Liver (tissue), 9 donors: Measurements from ENCODE around the gene GRAP. TPM values are rescaled to one million over a fixed set of nuclear protein-coding genes. Genes with fewer than 3 reads are reported as not detected.

Source experiments
- DNase-seq: peaks from one replicate; pipeline ENCODE4 v3.0.0-alpha.2; 2017; ENCODE audit warnings: low spot score
- H3K27ac ChIP-seq, 2 donors: one replicate each; pipeline ENCODE4 v1.7.0; 2013; ENCODE audit warnings: inconsistent platforms in 2 of 2, low read length in 2 of 2, control low read depth in 1 of 2, low read depth in 1 of 2, mild to moderate bottlenecking in 1 of 2
- H3K27me3 ChIP-seq, 4 donors: one replicate each; pipeline versions ENCODE4 v1.6.1 to v1.7.0; 2013; ENCODE audit warnings: low read length in 3 of 4, inconsistent platforms in 1 of 4, mild to moderate bottlenecking in 1 of 4, moderate library complexity in 1 of 4; ENCODE audit not compliant: control insufficient read depth in 4 of 4, insufficient read depth in 4 of 4
- H3K36me3 ChIP-seq, 4 donors: one replicate each; pipeline versions ENCODE4 v1.6.1 to v1.7.0; 2013; ENCODE audit warnings: low read length in 3 of 4, mild to moderate bottlenecking in 3 of 4, low read depth in 1 of 4, moderate library complexity in 1 of 4; ENCODE audit not compliant: control insufficient read depth in 4 of 4, insufficient read depth in 3 of 4
- H3K4me1 ChIP-seq, 4 donors: one replicate each; pipeline versions ENCODE4 v1.6.1 to v1.7.0; 2013; ENCODE audit warnings: low read length in 3 of 4, mild to moderate bottlenecking in 3 of 4, moderate library complexity in 1 of 4; ENCODE audit not compliant: control insufficient read depth in 4 of 4, insufficient read depth in 4 of 4
- H3K4me3 ChIP-seq, 3 donors: one replicate each; pipeline versions ENCODE4 v1.6.1 to v1.7.0; 2013; ENCODE audit warnings: low read length in 3 of 3, control low read depth in 1 of 3, low read depth in 1 of 3, mild to moderate bottlenecking in 1 of 3
- H3K9ac ChIP-seq, 2 donors: one replicate each; pipeline ENCODE4 v1.7.0; 2013; ENCODE audit warnings: low read length in 2 of 2, mild to moderate bottlenecking in 2 of 2, moderate library complexity in 2 of 2, control low read depth in 1 of 2, low read depth in 1 of 2
- H3K9me3 ChIP-seq, 4 donors: one replicate each; pipeline versions ENCODE4 v1.6.1 to v1.7.0; 2013; ENCODE audit warnings: low read length in 3 of 4; ENCODE audit not compliant: control insufficient read depth in 4 of 4
- ATF3 ChIP-seq: IDR thresholded peaks from 2 replicates; pipeline ENCODE4 v1.6.1; 2016; ENCODE audit warnings: antibody characterized with exemption
- CTCF ChIP-seq: fragments of 150-350 bp; IDR thresholded peaks from 2 replicates; pipeline ENCODE4 v1.5.1; 2017; ENCODE audit warnings: improper control_type of control experiment, low read depth, low read length; ENCODE audit not compliant: missing input control
- EGR1 ChIP-seq, 2 donors: IDR thresholded peaks; 2 replicates each; pipeline ENCODE4 v1.6.1; 2016 to 2018; ENCODE audit warnings: antibody characterized with exemption in 2 of 2, low read depth in 2 of 2
- FOXA1 ChIP-seq: IDR thresholded peaks from 2 replicates; pipeline ENCODE4 v1.6.1; 2016; ENCODE audit warnings: antibody characterized with exemption
- FOXA2 ChIP-seq: IDR thresholded peaks from 2 replicates; pipeline ENCODE4 v1.6.1; 2016; ENCODE audit warnings: antibody characterized with exemption
- GABPA ChIP-seq, 2 donors: IDR thresholded peaks in 1 of 2; conservative IDR thresholded peaks in 1 of 2; 2 replicates each; pipeline ENCODE4 v1.6.1; 2016; ENCODE audit warnings: antibody characterized with exemption in 2 of 2, mild to moderate bottlenecking in 1 of 2, moderate library complexity in 1 of 2
- HNF4A ChIP-seq, 2 donors: conservative IDR thresholded peaks; 2 replicates each; pipeline ENCODE4 v1.6.1; 2016; ENCODE audit warnings: antibody characterized with exemption in 2 of 2, mild to moderate bottlenecking in 2 of 2
- JUND ChIP-seq, 2 donors: IDR thresholded peaks; 2 replicates each; pipeline ENCODE4 v1.6.1; 2016; ENCODE audit warnings: antibody characterized with exemption in 2 of 2
- MAX ChIP-seq: IDR thresholded peaks from 2 replicates; pipeline ENCODE4 v1.6.1; 2016; ENCODE audit warnings: antibody characterized with exemption
- NR2F2 ChIP-seq: IDR thresholded peaks from 2 replicates; pipeline ENCODE4 v1.6.1; 2016; ENCODE audit warnings: antibody characterized with exemption
- RAD21 ChIP-seq, 2 donors: IDR thresholded peaks; 2 replicates each; pipeline ENCODE4 v1.6.1; 2016; ENCODE audit warnings: antibody characterized with exemption in 2 of 2, mild to moderate bottlenecking in 2 of 2
- REST ChIP-seq: IDR thresholded peaks from 2 replicates; pipeline ENCODE4 v1.6.1; 2016; ENCODE audit warnings: antibody characterized with exemption, mild to moderate bottlenecking
- RXRA ChIP-seq, 2 donors: IDR thresholded peaks; 2 replicates each; pipeline ENCODE4 v1.6.1; 2017 to 2018; ENCODE audit warnings: antibody characterized with exemption in 2 of 2, mild to moderate bottlenecking in 1 of 2
- SP1 ChIP-seq: IDR thresholded peaks from 2 replicates; pipeline ENCODE4 v1.6.1; 2018; ENCODE audit warnings: antibody characterized with exemption, mild to moderate bottlenecking
- TAF1 ChIP-seq: conservative IDR thresholded peaks from 2 replicates; pipeline ENCODE4 v1.6.1; 2016; ENCODE audit warnings: antibody characterized with exemption, mild to moderate bottlenecking
- YY1 ChIP-seq: IDR thresholded peaks from 2 replicates; pipeline ENCODE4 v1.6.1; 2016; ENCODE audit warnings: antibody characterized with exemption, mild to moderate bottlenecking
- ZBTB33 ChIP-seq: IDR thresholded peaks from 2 replicates; pipeline ENCODE4 v1.6.1; 2016; ENCODE audit warnings: antibody characterized with exemption
- WGBS: extraction: QIAGEN DNeasy Blood & Tissue Kit; methylation state at CpG from one replicate; pipeline ENCODE4 v1.1.7; 2013; 5-methylcytosine and 5-hydroxymethylcytosine counted together
- polyA plus RNA-seq, 2 donors: library from polyadenylated mRNA; stranded (reverse) in 1 of 2; unstranded in 1 of 2; fragments of 200-250 nt in 1 of 2; fragments of >200 nt in 1 of 2; fragmentation: Nextera tagmentation in 1 of 2; extraction: Ambion mirVana in 1 of 2; gene quantifications; one replicate each; pipeline versions ENCODE4 v1.2.1 to v1.2.3, GENCODE V29; 2013 to 2015
- total RNA-seq, 2 donors: library from RNA; depleted of rRNA; stranded (reverse); fragments of >200 nt; gene quantifications; one replicate each; pipeline ENCODE4 v1.2.3, GENCODE V29; 2014
- donor health status: healthy.
- donor health status: healthy.
- donor health status: healthy.
- donor health status: healthy.
- donor health status: healthy.

The GRAP gene
- total and polyA plus RNA-seq, 4 donors, result 1.2 to 6.5 (median 5.2) TPM

GRCh38 chr17:19017804-19018599 is 28.8 kb downstream of the GRAP start:
- H3K9me3 ChIP-seq, result no peaks in the 10 kb centered on the region
- no peaks in the 10 kb centered on the region for H3K36me3 ChIP-seq
- DNase-seq, result no peak
- no peak overlapping the region for H3K27ac ChIP-seq
- 84% methylated on average over 16 of the region's 16 CpGs for WGBS
- H3K4me1 ChIP-seq, result peaks cover 0 to 5% (median 1%) of the 10 kb centered on the region in 4 donors
- H3K4me3 ChIP-seq, result no peak overlapping the region
- TF ChIP-seq NR2F2 (no peak), ATF3 (no peak), RAD21 (IDR thresholded peaks at IDR 0.05) (no peak), SP1 (no peak), ZBTB33 (no peak), CTCF (no peak), GABPA (IDR thresholded peaks at IDR 0.05 in 1 of 2, conservative IDR thresholded peaks at IDR 0.05 in 1 of 2) (no peak), HNF4A (conservative IDR thresholded peaks at IDR 0.05) (no peak)
- no peak overlapping the region for H3K9ac ChIP-seq
- no peaks in the 10 kb centered on the region for H3K27me3 ChIP-seq

- WGBS, result 83% methylated on average over 12 of the region's 12 CpGs
- Histone ChIP-seq H3K9me3 (no peaks in the 10 kb centered on the region), H3K27me3 (no peaks in the 10 kb centered on the region), H3K4me1 (peaks cover 0 to 5% (median 1%) of the 10 kb centered on the region in 4 donors), H3K27ac (no peak overlapping the region), H3K36me3 (no peaks in the 10 kb centered on the region), H3K4me3 (no peak overlapping the region), H3K9ac (no peak overlapping the region)
- DNase-seq, result no peak
- TF ChIP-seq FOXA1 (no peak), FOXA2 (no peak), TAF1 (no peak), CTCF (no peak), JUND (IDR thresholded peaks at IDR 0.05) (no peak), ATF3 (no peak), REST (no peak), YY1 (no peak), RXRA (IDR thresholded peaks at IDR 0.05) (no peak), MAX (no peak), HNF4A (conservative IDR thresholded peaks at IDR 0.05) (no peak), RAD21 (IDR thresholded peaks at IDR 0.05) (no peak), NR2F2 (no peak), GABPA (IDR thresholded peaks at IDR 0.05 in 1 of 2, conservative IDR thresholded peaks at IDR 0.05 in 1 of 2) (no peak), EGR1 (IDR thresholded peaks at IDR 0.05; ENCODE audit: low read depth in 2 of 2) (no peak)
Measured at GRCh38 chr17:19017401-19017800, 29.4 kb downstream of the GRAP start.
